CD4-positive, alpha-beta T cell treated with Interleukin-6 for 4 hours (primary cell): ENCODE measurements around the gene REXO1.

Source experiments
- DNase-seq: peaks from one replicate; pipeline ENCODE4 v3.0.0-alpha.2; 2020; ENCODE audit warnings: mixed read lengths

REXO1 gene

DNA sequence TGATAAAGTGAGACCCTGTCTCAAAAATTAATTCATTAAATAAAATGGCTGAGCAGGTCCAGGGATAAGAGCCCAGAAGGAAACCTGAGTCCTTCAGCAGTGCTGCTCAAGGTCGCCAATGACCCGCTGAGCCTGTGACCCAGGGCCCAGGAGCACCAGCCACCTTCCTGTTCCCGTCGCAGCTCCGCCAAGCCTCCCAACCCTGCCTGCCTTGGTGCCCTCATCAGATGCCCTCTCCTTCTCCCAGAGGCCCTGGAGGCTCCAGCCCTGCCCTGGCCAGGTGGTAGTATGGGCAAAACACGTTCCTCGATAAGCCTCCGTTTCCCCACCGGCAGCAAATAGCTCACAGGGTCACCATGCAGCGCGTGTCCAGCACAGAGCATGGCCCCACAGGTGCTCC, 2.6 kb downstream of the REXO1 start:
- no peak for DNase-seq

DNA sequence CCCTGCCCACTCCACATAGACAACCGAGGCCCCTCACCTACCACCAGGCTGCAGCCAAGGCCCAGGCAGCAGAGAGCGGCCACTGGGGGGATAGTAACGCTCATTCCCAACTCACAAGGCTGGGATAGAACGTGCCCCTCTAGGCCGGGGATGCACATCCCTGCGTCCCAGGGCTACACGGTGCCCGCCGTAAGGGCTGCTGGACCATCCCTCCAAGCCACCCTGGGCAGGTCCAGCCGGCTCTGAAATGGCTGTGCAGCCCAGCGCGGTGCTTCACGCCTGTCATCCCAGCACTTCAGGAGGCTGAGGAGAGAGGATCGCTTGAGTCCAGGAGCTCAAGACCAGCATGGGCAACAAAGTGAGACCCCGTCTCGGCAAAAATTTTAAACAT, 3.2 kb downstream of the REXO1 start:
- no peak for DNase-seq

DNA sequence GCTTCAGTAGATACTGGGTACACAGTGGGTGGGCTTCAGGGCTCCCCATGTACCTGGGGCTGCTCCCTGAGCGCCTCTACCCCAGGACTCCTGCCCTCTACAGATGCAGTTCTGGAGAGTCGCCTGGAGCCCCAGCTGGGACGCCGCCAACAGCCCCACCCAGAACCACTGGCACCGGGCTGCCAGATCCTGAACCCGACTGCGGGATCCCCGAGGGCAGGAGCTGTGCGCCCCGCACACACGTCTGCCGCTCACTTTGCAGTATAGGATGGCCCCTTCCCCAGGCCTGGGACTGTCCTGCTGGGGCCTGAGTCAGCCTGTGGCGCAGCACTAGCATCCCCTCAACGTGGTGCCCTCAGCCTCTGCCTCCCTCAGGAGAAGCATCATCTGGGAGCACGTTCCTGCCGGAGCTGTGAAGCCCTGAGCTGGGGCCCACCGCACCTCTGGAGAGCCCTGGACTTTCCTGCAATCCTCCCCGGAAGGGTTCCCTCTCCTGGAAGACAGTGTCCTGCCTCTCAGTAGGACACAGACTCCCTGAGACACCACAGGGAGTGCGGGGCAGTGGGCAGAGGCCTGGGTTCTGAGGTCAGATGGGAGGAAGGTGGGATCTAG, 3.7 kb downstream of the REXO1 start:
- DNase-seq: no peak

DNA sequence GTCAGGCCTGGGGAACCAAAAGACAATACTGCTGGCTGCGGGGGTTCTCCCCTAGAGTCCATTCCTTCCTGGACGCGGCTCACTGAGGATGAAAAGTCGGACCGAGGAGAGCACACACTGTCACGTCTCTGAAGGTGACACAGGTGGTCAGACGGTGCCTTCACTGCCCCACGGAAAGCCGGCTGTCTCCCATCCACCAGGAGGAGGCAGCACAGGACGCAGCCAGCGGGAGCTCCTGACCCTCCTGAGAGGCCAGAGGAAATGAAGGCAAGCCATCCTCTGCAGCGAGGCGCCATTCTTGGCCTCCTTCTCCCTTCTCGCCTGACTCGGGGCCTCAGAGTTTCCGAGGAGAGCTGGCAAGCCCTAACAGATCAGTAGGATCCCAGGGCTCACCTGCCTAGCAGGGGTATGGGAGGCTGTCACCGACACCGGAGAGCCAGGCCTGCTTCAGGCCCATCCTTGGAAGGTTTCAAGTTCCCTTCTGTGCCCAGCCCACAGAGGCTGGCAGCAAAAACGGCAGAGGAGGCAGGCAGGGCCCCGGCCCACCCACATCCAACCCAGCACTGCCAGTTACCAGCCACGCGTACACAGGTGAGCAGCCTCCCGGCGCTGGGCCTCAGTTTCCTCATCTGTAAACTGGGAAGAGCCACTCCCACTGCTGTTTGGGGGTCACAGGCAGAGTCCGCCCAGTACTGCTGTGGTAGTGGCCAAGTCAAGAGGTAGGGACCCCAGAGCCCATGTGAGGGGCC, 4.5 kb downstream of the REXO1 start:
- no peak for DNase-seq

DNA sequence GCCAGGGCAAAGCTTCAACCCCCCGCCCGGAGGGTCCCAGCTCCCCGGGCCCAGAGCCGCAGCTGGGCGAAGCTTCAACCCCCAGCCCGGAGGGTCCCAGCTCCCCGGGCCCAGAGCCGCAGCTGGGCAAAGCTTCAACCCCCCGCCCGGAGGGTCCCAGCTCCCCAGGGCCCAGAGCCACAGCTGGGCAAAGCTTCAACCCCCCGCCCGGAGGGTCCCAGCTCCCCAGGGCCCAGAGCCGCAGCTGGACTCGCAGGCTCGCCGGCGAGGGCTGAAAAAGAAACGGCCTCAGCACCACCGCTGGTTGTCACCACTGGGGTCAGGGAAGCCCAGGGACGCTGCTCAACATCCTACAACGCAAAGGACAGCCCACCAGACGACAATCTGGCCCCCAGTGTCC, 5.2 kb downstream of the REXO1 start:
- no peak for DNase-seq

DNA sequence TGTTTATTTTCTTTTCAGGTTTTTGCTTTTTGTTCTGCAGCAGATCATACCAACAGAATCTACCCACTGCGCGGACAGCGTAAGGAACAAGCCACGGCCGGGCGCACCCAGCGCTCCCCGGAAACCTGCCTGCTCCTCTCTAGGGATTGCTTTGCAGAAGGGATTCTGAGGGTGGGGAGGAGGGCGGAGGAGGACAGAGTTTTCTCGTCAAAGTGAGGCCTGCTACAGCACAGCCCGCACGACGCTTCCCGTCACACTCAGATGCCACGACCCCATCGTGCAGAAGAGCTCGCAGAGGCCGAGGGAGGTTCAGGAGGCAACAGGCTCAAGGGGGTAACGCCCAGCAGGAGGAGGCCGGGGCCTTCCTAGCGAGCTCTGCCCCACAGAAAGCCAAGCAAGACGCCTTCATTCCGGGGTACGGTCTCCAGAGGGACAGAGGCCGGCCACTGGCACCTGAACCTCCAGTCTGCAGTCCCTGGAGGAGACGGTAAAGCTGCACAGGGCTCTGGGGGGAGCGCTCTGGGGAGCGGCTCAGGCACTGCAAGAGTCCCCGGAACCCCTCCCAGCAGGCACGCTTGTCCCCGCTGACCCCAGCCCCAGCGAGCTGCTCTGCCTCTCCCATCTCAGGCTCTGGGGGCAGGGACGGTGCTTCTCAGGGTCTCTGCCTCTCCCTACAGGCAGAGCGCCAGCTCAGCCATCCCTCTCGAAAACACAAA, 6.9 kb downstream of the REXO1 start:
- no peak for DNase-seq

DNA sequence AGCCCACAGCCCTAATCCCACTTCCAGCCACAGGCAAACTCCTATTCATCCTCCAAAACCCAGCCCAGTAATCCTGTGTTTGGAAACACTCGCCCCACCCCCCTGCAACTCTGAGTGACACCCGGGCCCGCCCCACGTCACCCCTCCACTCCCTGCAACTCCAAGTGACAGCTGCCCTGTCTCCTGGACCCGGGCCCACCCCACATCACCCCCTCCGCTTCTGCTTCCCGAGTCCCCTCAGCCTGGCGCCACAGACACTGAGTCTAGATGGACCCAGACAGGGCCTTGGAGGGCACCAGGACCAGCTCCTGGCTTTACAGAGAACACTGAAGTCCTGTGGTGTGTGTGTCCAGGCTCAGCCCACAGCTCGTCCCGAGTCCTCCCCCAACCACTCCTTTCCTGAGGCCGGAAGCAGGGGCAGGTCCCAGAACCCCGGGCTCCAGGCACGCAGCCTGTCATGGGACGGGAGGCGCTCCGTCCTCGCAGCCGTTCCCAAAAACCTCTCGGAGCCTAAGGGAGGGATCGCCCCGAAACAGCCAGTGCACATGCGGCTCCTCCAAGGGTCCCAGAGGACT, 7.7 kb downstream of the REXO1 start:
- no peak for DNase-seq

DNA sequence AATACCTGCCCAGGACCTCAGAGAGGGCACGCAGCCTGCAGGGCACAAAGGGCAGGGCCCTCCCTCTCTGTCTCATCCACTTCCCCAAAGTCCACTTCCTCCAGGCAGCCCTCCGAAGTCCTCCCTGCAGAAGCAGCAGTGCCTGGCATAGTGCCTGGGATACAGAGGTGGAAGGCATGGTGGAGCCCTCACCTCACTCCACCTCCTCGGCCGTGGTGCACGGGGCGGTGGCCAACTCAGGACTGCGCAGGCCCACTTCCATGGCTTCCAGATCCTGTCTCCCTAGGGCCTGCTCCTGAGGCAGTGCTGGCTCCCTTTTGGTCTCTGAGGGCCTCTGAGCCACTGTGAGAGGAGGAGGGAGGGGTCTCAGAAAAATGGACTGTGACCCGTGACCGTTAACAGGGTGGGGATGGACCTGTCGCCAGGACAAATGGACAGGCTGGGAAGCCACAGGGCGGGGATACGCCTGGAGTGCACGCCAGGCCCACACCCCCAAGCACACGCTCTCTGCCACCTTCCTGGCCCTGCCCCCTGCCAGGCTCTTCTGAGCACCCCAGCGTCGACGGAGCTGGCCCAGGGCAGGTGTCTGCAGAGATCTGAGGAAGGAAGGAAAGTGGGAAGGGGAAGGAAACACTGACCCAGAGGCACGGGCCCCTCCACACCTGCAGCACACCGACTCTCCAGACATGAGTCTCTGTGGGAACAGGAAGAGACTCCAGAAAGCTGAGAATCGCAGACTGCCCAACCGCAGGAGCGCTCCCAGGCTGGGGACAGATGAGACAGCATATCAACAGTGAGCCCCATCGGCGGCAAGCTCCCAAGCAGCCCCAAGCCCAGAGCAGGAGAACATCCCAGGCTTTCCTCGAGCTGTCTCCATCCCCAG, 8.4 kb downstream of the REXO1 start:
- no peak for DNase-seq

DNA sequence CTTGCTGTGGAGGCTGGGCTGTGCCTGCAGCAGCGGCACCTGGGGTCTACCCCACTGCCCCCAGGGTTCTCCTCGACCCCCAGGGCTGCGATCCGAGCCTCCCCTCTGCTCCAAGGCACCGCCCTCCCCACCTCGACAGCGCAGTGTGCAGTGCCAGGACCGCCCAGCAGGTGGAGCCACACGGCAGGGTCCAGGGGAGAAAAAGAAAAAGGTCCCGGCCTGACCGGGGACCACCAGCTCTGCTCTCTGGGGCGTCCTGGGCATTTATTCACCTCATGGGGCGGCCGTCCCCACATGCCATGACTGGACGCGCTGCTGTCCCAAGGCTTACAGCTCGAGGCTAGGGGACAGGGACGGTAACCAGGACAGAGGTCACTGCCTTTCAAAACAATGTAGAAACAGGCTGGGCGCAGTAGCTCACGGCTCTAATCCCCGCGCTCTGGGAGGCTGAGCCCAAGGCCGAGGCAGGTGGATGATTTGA, 10.6 kb downstream of the REXO1 start:
- DNase-seq: peak; percentile 55

DNA sequence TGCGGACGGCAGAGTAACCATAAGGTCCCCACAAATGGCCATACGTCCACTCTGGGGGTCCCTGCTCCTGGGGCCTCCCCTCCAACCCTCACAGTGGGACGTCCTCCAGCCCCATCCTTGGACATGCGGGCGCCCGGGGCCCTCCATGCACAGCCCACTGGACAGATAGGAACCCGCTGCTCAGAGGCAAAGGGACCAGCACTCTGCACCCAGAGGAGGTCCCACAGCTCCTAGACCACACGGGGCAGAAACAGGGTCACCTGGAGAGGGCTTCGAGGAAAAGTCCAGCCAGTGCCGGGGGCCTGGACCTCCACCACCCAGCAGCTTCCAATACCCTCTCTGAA, 11.1 kb downstream of the REXO1 start:
- DNase-seq: no peak

DNA sequence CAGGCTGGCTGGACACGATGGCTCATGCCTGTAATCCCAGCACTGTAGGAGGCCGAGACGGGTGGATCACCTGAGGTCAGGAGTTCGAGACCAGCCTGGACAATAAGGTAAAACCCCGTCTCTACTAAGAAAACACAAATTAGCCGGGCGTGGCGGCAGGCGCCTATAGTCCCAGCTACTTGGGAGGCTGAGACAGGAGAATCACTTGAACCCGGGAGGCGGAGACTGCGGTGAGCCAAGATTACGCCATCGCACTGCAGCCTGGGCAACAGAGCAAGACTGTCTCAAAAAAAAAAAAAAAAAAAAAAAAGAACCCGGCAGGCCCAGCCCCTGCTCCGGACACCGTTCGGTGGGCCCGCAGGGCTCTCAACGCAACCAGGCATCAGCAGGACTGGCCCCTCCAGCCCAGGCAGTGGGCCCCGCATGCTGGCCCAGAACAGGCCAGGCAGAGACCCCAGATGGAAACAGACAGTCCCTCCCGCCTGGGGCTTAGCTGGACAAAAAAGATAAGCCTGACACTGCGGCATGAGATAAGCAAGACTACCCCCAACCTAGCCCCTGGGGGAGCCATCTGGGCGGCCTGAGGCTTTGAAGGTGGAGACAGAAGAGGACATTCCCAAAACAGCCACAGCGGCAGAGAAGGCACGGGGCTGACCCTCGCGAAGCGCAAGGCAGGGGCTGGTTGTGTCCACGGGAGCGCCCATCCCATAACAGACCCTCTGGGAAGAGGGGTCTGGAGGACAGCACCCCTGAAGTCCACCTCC, 11.6 kb downstream of the REXO1 start:
- DNase-seq: no peak

DNA sequence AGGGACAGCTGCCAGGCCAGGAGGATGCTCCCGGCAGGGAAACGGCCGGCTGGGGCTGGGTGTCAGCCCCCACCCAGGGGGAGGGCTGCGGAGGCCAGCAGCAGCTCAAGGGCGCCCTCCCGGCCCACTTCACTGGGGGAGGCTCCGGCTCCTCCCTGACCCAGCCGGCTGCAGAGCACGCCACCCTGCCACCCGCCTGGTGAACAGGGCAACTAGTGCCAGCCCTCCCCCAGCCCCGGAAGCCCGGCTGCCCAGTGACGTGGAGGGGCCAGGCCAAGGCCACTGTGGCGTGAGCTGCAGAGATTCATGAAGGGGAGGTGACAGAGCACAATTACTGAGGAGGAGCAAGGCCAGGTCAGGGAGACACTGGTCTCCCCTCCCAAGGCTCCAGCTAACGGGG, 14.7 kb downstream of the REXO1 start:
- DNase-seq: no peak

DNA sequence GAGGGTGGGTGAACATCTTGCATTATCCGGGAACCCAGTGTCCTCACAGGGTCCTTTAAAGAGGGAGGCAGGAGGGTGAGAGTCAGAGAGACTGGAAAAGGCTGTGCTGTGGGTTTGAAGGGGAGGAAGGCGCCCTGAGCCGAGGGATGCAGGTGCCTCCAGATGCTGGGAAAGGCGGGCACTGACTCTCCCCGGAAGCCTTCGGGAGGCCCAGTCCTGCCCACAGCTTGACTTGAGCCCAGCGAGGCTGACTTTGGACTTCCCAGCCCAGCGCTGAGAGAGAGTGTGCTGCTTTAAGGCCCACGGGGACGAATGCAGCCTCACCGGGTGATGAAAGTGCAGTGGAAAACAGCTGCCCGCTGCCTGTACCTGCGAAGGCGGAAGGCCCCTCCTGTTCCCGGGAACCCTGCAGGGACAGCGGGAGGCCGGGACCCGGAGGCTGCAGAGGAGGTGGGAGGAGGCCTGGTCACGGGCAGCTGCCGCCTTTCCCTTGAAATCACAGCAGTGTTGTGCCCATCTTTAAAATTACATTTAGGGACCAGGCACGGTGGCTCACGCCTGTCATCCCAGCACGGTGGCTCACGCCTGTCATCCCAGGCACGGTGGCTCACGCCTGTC, 16.1 kb downstream of the REXO1 start:
- no peak for DNase-seq

DNA sequence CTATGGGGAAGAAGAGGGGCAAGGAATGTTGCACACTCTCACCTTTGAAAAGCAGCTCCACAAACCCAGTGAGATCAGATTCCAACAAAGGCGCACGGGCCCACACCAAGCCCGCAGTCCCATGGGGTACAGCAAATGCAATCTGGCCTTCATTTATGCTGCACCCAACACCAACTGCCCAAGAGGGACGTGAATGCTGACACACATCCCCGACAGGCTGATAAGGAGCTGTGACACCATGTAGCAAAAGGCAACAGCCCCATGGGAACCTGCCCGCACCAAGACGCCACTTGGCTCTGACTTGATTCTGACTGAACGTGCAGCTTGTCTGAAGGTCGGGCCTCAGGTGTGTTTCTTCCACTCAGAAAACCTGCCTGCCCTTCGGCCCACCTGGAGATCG, 17.3 kb downstream of the REXO1 start:
- DNase-seq: no peak

DNA sequence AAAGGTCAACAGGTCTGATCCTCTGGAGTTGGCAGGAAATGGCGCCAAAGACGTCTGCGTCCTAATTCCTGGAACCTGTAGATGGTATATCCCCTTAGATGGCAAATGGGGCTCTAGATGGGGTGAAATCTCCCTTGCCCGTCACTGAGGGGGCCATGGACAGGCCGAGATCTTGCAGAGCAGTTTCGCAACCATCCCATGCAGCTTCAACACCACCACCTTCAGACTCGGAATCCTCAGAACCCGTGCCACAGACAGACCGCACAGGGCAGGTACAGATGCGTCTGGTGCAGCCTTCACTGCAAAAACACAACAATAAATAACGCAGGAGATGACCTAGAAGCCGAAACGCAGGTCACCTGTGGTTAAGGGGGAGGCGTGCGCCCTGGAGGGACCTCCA, 17.7 kb downstream of the REXO1 start:
- no peak for DNase-seq

DNA sequence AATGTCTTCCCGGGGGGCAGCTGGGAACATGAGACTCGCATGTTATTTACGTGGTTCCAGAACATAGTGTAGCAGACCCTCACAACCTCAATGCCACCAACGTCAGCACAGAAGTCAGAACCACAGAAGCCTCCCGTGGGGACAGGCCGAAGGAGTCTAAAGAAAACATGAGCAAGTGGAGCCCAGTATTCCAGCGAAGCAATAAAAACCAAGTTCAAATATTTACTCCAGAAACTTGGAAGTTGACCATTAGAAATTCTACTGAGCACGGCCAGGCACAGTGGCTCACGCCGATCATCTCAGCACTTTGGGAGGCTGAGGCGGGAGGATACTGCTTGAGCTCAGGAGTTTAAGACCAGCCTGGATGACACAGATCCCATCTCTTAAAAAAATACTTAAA, 18.3 kb downstream of the REXO1 start:
- no peak for DNase-seq

DNA sequence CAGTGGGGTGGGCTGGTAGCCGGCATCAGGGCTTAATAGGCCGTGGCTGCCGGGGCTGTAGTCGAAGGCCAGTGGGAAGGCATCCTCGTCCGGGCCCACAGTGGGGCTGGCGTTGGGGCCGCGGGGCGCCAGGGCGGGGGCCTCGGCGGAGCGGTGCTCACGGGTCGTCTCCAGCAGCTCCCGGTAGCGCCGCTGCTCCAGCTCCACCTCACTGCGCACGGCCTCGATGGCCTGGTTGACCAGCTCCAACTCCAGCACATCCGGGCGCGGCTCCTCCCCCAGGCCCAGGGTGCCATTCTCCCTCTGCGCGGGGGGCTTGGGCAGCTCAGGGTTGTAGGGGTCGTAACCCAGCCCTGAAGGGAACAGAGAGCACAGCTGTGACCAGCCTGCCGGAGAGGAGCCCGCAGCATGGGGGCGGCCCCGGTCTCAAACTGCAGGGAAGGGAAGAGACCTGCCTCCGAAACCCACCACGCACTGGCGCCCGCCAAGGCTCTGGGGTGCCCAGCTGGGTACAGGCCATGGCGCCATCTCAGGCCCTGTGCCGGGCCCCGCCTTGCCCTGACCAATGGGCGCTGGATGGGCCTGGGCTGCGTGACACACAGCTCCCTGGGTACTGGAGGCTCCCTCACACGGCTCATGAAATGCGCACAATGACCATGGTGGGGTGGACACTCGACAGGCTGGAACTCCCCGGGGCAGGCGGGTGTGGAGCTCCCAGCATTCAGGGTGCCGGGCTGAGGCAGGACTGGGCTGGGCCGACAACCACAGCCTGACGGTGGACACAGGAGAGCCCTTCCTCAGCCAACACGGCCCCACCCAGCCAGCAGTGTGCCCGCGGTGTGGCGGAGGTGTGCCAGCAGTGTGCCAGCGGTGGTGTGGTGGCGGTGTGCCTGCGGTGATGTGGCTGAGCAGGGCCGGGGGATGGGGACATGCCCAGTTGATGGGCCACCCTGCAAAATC, 19.7 kb downstream of the REXO1 start:
- DNase-seq: no peak

DNA sequence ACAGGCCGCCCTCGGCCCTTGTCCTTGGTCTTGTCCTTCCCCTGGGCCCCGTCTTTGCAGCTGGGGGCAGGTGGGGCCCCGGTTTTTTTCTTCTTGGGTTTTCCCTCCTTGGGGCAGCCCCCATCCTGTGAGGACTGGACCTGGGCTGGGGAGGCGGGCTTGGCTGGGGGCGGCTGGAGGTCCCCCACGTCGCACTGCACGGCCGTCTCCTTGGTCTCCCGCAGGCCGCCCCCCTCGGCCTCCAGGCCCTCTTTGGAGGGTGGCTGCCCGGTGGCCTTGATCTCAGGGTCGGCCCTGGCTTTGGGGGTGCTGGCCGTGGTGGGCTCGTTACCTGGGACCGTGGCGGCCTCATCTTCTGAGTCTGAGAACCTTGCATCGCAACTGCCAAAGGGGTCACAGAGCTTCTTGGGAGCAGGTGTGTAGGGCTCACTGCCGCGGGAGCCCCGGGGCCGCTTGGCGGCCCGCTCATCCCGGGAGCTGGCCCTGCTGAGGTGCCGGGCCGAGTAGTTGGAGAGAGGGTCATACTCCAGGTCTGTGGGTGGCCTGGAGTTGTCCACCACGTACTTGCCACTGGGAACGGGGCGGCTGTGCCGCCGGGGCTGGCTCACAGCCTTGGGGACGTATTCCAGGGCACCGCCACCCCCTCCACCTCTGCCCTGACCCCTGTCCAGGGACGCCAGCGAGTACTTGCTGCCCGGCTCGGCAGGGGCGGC, 20.6 kb downstream of the REXO1 start:
- DNase-seq: no peak
